H1 (cell line): ENCODE results near the gene ZFP36L1.

Experiments
- ATF3 ChIP-seq: IDR thresholded peaks from 2 replicates; pipeline ENCODE4 v1.6.1; 2011; ENCODE audit warnings: low read depth, mild to moderate bottlenecking, low read length; ENCODE audit not compliant: insufficient read depth
- CBX5 ChIP-seq: fragments of 300-800, 300-1000 bp; sonication (generic); IDR thresholded peaks from 2 replicates; pipeline ENCODE4 v1.7.1; 2016; ENCODE audit warnings: antibody characterized with exemption, low read length, low read depth
- CTCF ChIP-seq, 3 experiments: IDR thresholded peaks; 1 replicate in 2 of 3; 2 replicates in 1 of 3; pipeline versions ENCODE4 v1.5.1 to v1.6.1; 2011; ENCODE audit warnings: low read length in 3 of 3, mild to moderate bottlenecking in 3 of 3, inconsistent platforms in 2 of 3, low read depth in 1 of 3, moderate library complexity in 1 of 3; ENCODE audit not compliant: insufficient read depth in 1 of 3; ENCODE audit errors: control extremely low read depth in 1 of 3
- EP300 ChIP-seq, 2 experiments: IDR thresholded peaks; 1 replicate in 1 of 2; 2 replicates in 1 of 2; pipeline ENCODE4 v1.6.1; 2011 to 2012; ENCODE audit warnings: low read depth in 2 of 2, low read length in 2 of 2, mild to moderate bottlenecking in 2 of 2, borderline replicate concordance in 1 of 2, inconsistent platforms in 1 of 2, moderate library complexity in 1 of 2
- EZH2 ChIP-seq: fragments of 200-600 bp; sonication (generic); IDR thresholded peaks from 2 replicates; pipeline ENCODE4 v1.7.1; 2012; ENCODE audit warnings: low read depth, mild to moderate bottlenecking, moderate library complexity, low read length, inconsistent platforms; ENCODE audit not compliant: severe bottlenecking
- JUND ChIP-seq: IDR thresholded peaks from 2 replicates; pipeline ENCODE4 v1.6.1; 2011; ENCODE audit warnings: mild to moderate bottlenecking, improper control_type of control experiment, low read length
- KDM1A ChIP-seq: fragments of 200-600, 300-600 bp; sonication (generic); IDR thresholded peaks from 2 replicates; pipeline ENCODE4 v1.7.1; 2016; ENCODE audit warnings: mild to moderate bottlenecking, low read length, borderline replicate concordance
- MAFK ChIP-seq: IDR thresholded peaks from 2 replicates; pipeline ENCODE4 v1.6.1; 2012; ENCODE audit warnings: low read depth, mild to moderate bottlenecking, improper control_type of control experiment, low read length
- POLR2A ChIP-seq, 2 experiments: IDR thresholded peaks; 1 replicate in 1 of 2; 2 replicates in 1 of 2; pipeline ENCODE4 v1.6.1; 2011; ENCODE audit warnings: low read depth in 2 of 2, low read length in 2 of 2, mild to moderate bottlenecking in 2 of 2; ENCODE audit errors: control extremely low read depth in 1 of 2
- POLR2AphosphoS5 ChIP-seq: IDR thresholded peaks from 2 replicates; pipeline ENCODE4 v1.6.1; 2011; ENCODE audit warnings: low read depth, low read length
- RFX5 ChIP-seq: IDR thresholded peaks from 2 replicates; pipeline ENCODE4 v1.6.1; 2011; ENCODE audit warnings: low read depth, low read length, improper control_type of control experiment, borderline replicate concordance
- SIN3A ChIP-seq, 2 experiments: IDR thresholded peaks in 1 of 2; conservative IDR thresholded peaks in 1 of 2; 2 replicates each; pipeline ENCODE4 v1.6.1; 2011 to 2012; ENCODE audit warnings: low read length in 2 of 2, improper control_type of control experiment in 1 of 2, low read depth in 1 of 2, mild to moderate bottlenecking in 1 of 2
- SP1 ChIP-seq: IDR thresholded peaks from 2 replicates; pipeline ENCODE4 v1.6.1; 2011; ENCODE audit warnings: low read depth, low read length
- TF ChIP-seq, protein P1 (sequence below): IDR thresholded peaks from 2 replicates; pipeline ENCODE4 v1.6.1; 2012; ENCODE audit warnings: inconsistent platforms

GRCh38 chr14:68794851-68795596 is 2.2 kb upstream of the ZFP36L1 start:
- TF ChIP-seq POLR2A (IDR thresholded peaks at IDR 0.05; ENCODE audit: control extremely low read depth in 1 of 2, low read depth in 2 of 2, low read length in 2 of 2) (peak; percentile 2 to 77), KDM1A (no peak), CBX5 (no peak), ATF3 (no peak), EP300 (IDR thresholded peaks at IDR 0.05; ENCODE audit: borderline replicate concordance in 1 of 2, low read depth in 2 of 2, low read length in 2 of 2) (no peak), RFX5 (no peak), EZH2 (no peak), CTCF (IDR thresholded peaks at IDR 0.05; ENCODE audit: control extremely low read depth in 1 of 3, insufficient read depth in 1 of 3, low read depth in 1 of 3, low read length in 3 of 3) (no peak), POLR2AphosphoS5 (peak; percentile 63; the same call in 1 of the 2 replicates), JUND (no peak), SP1 (no peak), MAFK (no peak), SIN3A (conservative IDR thresholded peaks at IDR 0.05 in 1 of 2, IDR thresholded peaks at IDR 0.05 in 1 of 2; ENCODE audit: low read depth in 1 of 2, low read length in 2 of 2) (no peak)
- TF ChIP-seq, protein P1, sequence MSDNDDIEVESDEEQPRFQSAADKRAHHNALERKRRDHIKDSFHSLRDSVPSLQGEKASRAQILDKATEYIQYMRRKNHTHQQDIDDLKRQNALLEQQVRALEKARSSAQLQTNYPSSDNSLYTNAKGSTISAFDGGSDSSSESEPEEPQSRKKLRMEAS: no peak
